Measurements from ENCODE around the gene CDK1. TPM values are rescaled to one million over a fixed set of nuclear protein-coding genes. Genes with fewer than 3 reads are reported as not detected.

The CDK1 gene
- total and polyA plus RNA-seq, 10 of the 15 experiments (the other 5 are each of a cell fraction or from before 2014, with no cell fraction given): 81.5 to 361 (median 133) TPM

- no peak for DNase-seq (ENCODE audit: low read depth, low spot score)
- Histone ChIP-seq H3K79me2 (ENCODE audit: control insufficient read depth, insufficient read depth, low read length) (no peaks in the 10 kb centered on the region), H3K9me3 (replicated peaks; ENCODE audit: control insufficient read depth, insufficient read depth, low read length) (no peaks in the 10 kb centered on the region), H4K20me1 (ENCODE audit: control insufficient read depth, insufficient read depth) (no peaks in the 10 kb centered on the region), H2AFZ (ENCODE audit: control insufficient read depth, low read depth, low read length) (no peak overlapping the region), H3K27me3 (replicated peaks in 1 of 2; ENCODE audit: control insufficient read depth in 2 of 2, insufficient read depth in 2 of 2, low read length in 1 of 2) (no peaks in the 10 kb centered on the region), H3K4me1 (ENCODE audit: control insufficient read depth, insufficient read depth, low read length) (no peaks in the 10 kb centered on the region), H3K4me2 (ENCODE audit: control insufficient read depth, insufficient read depth) (no peak overlapping the region), H3K9ac (ENCODE audit: control insufficient read depth, insufficient read depth, low read length) (no peak overlapping the region), H3K36me3 (ENCODE audit: control insufficient read depth in 2 of 2, insufficient read depth in 2 of 2, low read length in 1 of 2) (no peaks in the 10 kb centered on the region), H3K4me3 (no peak overlapping the region), H3K27ac (ENCODE audit: control insufficient read depth, insufficient read depth) (no peak overlapping the region)
- ChIA-PET POLR2A (no interaction called here), SMC1A (ENCODE audit: uncharacterized antibody, unreplicated experiment) (no interaction called here), RAD21 (ENCODE audit: unreplicated experiment) (interaction anchor here (0.9 kb wide), 1 partner anchor 10 kb away, joined by 3 read pairs; no protein-coding TSS in a partner anchor), CTCF (no interaction called here)
- FAIRE-seq: no peak
- intact Hi-C loops (cut with micrococcal nuclease; ENCODE audit: unreplicated experiment): loop anchor here (10.0 kb wide), 1 partner anchor 1024 kb away; no protein-coding TSS in a partner anchor
- in situ Hi-C loops (cut with MboI): loop anchor here (10.0 to 25.0 kb wide), 3 partner anchors 474 to 1027 kb away; no protein-coding TSS in a partner anchor
- WGBS (ENCODE audit: insufficient coverage, insufficient replicate concordance, low lambda C conversion rate, missing lambda C conversion rate): 83% methylated on average over 4 of the region's 4 CpGs
- no peak for ATAC-seq
- TF ChIP-seq, protein P1, sequence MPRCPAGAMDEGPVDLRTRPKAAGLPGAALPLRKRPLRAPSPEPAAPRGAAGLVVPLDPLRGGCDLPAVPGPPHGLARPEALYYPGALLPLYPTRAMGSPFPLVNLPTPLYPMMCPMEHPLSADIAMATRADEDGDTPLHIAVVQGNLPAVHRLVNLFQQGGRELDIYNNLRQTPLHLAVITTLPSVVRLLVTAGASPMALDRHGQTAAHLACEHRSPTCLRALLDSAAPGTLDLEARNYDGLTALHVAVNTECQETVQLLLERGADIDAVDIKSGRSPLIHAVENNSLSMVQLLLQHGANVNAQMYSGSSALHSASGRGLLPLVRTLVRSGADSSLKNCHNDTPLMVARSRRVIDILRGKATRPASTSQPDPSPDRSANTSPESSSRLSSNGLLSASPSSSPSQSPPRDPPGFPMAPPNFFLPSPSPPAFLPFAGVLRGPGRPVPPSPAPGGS (IDR thresholded peaks at IDR 0.05; ENCODE audit: borderline replicate concordance, insufficient read depth, low read depth, low read length, poor library complexity, severe bottlenecking): no peak
- TF ChIP-seq CHD1 (IDR thresholded peaks at IDR 0.05; ENCODE audit: low read depth, low read length) (no peak), SMARCA5 (IDR thresholded peaks at IDR 0.05) (no peak), NRF1 (conservative IDR thresholded peaks at IDR 0.05; ENCODE audit: low read depth, low read length) (no peak), MEF2A (IDR thresholded peaks at IDR 0.05; ENCODE audit: insufficient read depth, low read depth, low read length) (no peak), STAT3 (IDR thresholded peaks at IDR 0.05; ENCODE audit: low read depth, low read length) (no peak), SREBF2 (IDR thresholded peaks at IDR 0.05; ENCODE audit: low read length) (no peak)
- TF ChIP-seq, protein P2, sequence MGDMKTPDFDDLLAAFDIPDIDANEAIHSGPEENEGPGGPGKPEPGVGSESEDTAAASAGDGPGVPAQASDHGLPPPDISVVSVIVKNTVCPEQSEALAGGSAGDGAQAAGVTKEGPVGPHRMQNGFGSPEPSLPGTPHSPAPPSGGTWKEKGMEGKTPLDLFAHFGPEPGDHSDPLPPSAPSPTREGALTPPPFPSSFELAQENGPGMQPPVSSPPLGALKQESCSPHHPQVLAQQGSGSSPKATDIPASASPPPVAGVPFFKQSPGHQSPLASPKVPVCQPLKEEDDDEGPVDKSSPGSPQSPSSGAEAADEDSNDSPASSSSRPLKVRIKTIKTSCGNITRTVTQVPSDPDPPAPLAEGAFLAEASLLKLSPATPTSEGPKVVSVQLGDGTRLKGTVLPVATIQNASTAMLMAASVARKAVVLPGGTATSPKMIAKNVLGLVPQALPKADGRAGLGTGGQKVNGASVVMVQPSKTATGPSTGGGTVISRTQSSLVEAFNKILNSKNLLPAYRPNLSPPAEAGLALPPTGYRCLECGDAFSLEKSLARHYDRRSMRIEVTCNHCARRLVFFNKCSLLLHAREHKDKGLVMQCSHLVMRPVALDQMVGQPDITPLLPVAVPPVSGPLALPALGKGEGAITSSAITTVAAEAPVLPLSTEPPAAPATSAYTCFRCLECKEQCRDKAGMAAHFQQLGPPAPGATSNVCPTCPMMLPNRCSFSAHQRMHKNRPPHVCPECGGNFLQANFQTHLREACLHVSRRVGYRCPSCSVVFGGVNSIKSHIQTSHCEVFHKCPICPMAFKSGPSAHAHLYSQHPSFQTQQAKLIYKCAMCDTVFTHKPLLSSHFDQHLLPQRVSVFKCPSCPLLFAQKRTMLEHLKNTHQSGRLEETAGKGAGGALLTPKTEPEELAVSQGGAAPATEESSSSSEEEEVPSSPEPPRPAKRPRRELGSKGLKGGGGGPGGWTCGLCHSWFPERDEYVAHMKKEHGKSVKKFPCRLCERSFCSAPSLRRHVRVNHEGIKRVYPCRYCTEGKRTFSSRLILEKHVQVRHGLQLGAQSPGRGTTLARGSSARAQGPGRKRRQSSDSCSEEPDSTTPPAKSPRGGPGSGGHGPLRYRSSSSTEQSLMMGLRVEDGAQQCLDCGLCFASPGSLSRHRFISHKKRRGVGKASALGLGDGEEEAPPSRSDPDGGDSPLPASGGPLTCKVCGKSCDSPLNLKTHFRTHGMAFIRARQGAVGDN (IDR thresholded peaks at IDR 0.05): no peak
- no TSS peak for BruUV-seq (replicated peaks)
These were observed 32.3 kb downstream of the CDK1 start for GRCh38 chr10:60810437-60811182.

All from GM12878 (cell line).